GM18511 (cell line): Measurements from ENCODE around the gene MIS12.

Source experiments
- ATAC-seq: cut with Tn5 transposase; IDR thresholded peaks from one replicate; pipeline ENCODE4 v1.9.1; 2021; ENCODE audit warnings: mild to moderate bottlenecking, moderate library complexity; ENCODE audit not compliant: unreplicated experiment

MIS12 gene

DNA sequence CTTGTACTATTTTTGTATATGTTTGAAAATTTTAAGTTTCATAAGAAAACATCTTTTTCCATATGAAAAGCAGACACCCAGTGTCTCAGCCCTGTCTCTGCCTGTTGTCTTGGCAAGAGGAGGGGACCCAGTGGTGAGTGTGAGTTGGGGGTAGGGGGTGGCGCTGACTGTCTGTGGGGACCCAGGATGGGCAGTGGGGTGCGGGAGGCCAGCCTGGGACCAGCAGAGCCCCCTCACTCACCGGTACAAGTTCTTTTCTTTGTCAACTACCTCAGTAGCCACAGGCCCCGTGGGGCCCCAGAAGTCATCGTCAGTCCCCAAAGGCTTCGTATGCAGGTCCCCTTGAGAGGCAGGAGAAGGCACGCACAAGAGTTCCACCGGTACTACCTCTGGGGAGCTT lies 46.2 kb downstream of the MIS12 start:
- ATAC-seq: no peak

GRCh38 chr17:5533486-5534315 lies 47.3 kb downstream of the MIS12 start:
- no peak for ATAC-seq

DNA sequence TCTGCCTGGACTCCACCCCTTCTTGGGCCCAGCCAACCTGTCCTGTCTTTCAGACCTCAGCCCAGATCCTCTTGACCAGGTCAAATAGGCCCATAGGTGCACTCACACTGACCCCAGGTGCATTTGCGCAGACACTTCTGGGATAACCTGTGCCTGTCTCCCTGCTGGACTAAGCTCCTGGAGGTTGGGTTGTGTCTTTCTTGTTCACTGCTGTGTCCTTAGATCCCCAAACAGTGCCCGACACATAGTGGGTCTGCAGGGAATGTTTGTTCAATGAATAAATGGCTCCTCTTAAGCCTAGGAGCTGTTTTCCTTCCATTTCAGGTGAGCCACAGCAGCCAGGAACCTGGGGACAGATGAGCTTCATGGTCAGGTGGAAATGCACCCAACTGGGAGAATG lies 49.1 kb downstream of the MIS12 start:
- ATAC-seq: no peak

GRCh38 chr17:5536866-5537650 lies 50.7 kb downstream of the MIS12 start:
- no peak for ATAC-seq

- ATAC-seq: no peak
Measured at GRCh38 chr17:5539286-5539685, 52.9 kb downstream of the MIS12 start.

DNA sequence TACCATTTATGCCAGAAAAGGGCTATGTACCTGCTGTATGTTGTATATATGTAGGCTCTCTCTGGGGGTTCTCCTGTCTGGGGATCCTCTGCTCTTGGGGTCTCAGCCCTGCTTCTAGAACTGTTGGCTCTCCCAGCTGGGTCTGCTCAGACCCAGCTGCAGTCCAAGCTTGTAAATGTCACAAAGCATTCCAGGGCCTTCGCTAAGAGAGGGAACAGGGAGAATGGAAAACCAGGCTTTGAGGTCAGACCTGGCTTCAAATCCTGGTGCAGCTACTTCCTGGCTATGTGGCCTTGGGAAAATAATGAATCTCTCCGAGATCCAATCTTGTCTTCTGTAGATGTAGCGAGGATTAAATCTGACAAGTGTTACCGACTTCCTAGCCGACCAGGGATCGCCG lies 54.0 kb downstream of the MIS12 start:
- no peak for ATAC-seq
